Measurements from ENCODE around the gene SKP1. TPM values are rescaled to one million over a fixed set of nuclear protein-coding genes. Genes with fewer than 3 reads are reported as not detected.

Gene SKP1
- total RNA-seq, 3 donors from 2014 or later (not counting 1 experiment from before 2014, with no cell fraction given) = 301 to 338 (median 315) TPM

DNA sequence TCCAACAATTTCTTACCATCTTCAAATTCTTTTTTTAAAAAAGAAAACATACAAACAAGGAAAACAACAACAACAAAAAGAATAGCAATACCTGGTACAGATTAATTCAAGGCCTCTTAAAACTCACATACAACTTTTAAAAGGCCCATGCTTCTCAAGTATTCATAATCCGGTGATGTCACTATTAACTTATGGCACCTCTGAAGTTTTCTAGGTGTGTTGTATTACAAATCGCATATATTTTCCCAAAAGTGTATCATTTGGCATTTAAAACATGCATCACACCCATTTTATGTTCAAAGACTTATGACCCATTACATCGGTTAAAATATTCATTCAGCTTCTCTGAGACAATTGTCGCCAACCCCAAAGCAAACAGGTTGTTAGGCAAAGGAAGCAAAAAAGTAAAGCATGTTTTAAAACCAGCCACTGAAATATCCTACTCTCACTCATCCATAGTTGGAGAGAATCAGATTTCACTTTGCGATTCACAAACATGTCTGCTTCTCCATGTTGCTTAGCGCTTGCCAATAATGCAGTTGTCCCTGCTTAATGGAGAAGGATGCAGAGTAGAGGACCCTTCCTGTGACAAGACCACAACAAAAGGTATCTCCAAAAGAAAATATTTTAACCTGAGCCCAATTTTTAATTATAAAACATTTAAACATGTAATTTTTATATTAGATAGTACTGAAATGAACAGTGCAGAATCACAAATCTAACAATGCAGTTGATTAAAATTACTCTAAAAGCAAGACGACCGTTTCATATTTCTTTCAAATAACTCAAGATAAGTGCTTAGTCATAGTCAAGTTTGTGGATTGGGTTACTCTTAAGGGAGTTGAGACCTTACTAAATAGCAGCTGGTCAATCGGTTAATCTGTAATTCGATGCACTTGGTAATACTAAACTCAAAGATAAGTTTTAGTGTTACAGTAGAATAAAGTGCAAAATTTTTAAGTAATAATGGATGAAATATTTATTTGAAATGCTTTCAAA is 1.6 kb downstream of the SKP1 start:
- Mint-ChIP-seq H3K9me3 (no peaks in the 10 kb centered on the region), H3K27ac (peak overlapping the region; percentile 92 to 97), H3K27me3 (ENCODE audit: low read depth in 2 of 2) (no peaks in the 10 kb centered on the region), H3K36me3 (peaks cover 7% of the 10 kb centered on the region), H3K4me1 (peaks cover 38 to 42% of the 10 kb centered on the region in 2 donors), H3K4me3 (peak overlapping the region; percentile 89)
- no peaks in the 10 kb centered on the region for H3K27me3 ChIP-seq (ENCODE audit: control insufficient read depth, insufficient read depth, low read length)
- H3K27ac ChIP-seq (ENCODE audit: low read length) = peak overlapping the region; percentile 99
- 38% methylated on average over 7 of the region's 10 CpGs for WGBS (ENCODE audit: insufficient coverage)
- ATAC-seq (no peak), DNase-seq (no peak)
- intact Hi-C loops (cut with micrococcal nuclease) = loop anchor here (5.0 kb wide), 1 partner anchor 197 kb away; the partner anchor contains the start of gene UBE2B
- peaks cover 29% of the 10 kb centered on the region for H3K36me3 ChIP-seq (ENCODE audit: control insufficient read depth, insufficient read depth, low read length)
- H3K4me3 ChIP-seq (ENCODE audit: low read length) = peak overlapping the region; percentile 100
- no peaks in the 10 kb centered on the region for H3K9me3 ChIP-seq (ENCODE audit: control insufficient read depth, insufficient read depth, low read length)
- H3K4me1 ChIP-seq (ENCODE audit: control insufficient read depth, insufficient read depth, low read length) = peaks cover 12% of the 10 kb centered on the region
- TF ChIP-seq, protein P1, sequence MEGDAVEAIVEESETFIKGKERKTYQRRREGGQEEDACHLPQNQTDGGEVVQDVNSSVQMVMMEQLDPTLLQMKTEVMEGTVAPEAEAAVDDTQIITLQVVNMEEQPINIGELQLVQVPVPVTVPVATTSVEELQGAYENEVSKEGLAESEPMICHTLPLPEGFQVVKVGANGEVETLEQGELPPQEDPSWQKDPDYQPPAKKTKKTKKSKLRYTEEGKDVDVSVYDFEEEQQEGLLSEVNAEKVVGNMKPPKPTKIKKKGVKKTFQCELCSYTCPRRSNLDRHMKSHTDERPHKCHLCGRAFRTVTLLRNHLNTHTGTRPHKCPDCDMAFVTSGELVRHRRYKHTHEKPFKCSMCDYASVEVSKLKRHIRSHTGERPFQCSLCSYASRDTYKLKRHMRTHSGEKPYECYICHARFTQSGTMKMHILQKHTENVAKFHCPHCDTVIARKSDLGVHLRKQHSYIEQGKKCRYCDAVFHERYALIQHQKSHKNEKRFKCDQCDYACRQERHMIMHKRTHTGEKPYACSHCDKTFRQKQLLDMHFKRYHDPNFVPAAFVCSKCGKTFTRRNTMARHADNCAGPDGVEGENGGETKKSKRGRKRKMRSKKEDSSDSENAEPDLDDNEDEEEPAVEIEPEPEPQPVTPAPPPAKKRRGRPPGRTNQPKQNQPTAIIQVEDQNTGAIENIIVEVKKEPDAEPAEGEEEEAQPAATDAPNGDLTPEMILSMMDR (IDR thresholded peaks at IDR 0.05) = no peak

- H3K4me1 Mint-ChIP-seq = peaks cover 49 to 52% of the 10 kb centered on the region in 2 donors
- ATAC-seq = no peak
- no peak overlapping the region for H3K4me3 Mint-ChIP-seq
- Histone ChIP-seq H3K36me3 (ENCODE audit: control insufficient read depth, insufficient read depth, low read length) (peaks cover 50% of the 10 kb centered on the region), H3K4me1 (ENCODE audit: control insufficient read depth, insufficient read depth, low read length) (peaks cover 4% of the 10 kb centered on the region), H3K4me3 (ENCODE audit: low read length) (no peak overlapping the region), H3K27ac (ENCODE audit: low read length) (no peak overlapping the region), H3K27me3 (ENCODE audit: control insufficient read depth, insufficient read depth, low read length) (no peaks in the 10 kb centered on the region), H3K9me3 (ENCODE audit: control insufficient read depth, insufficient read depth, low read length) (no peaks in the 10 kb centered on the region)
- H3K27me3 Mint-ChIP-seq (ENCODE audit: low read depth in 2 of 2) = no peaks in the 10 kb centered on the region
- DNase-seq = no peak
- 96% methylated on average over 4 of the region's 4 CpGs for WGBS (ENCODE audit: insufficient coverage)
- TF ChIP-seq, protein P1 (IDR thresholded peaks at IDR 0.05) = no peak
- intact Hi-C loops (cut with micrococcal nuclease) = no loop called here
- H3K36me3 Mint-ChIP-seq = peaks cover 7% of the 10 kb centered on the region
- H3K27ac Mint-ChIP-seq = peak overlapping the region; percentile 19 to 32
- no peaks in the 10 kb centered on the region for H3K9me3 Mint-ChIP-seq
Measured at GRCh38 chr5:134171972-134172371, 4.8 kb downstream of the SKP1 start.

GRCh38 chr5:134162592-134162991 is 14.2 kb downstream of the SKP1 start:
- H3K27me3 ChIP-seq (ENCODE audit: control insufficient read depth, insufficient read depth, low read length) = no peaks in the 10 kb centered on the region
- H3K4me3 ChIP-seq (ENCODE audit: low read length) = no peak overlapping the region
- Mint-ChIP-seq H3K27ac (no peak overlapping the region), H3K4me3 (no peak overlapping the region), H3K4me1 (peaks cover 24 to 36% of the 10 kb centered on the region in 2 donors), H3K9me3 (no peaks in the 10 kb centered on the region), H3K27me3 (ENCODE audit: low read depth in 2 of 2) (no peaks in the 10 kb centered on the region), H3K36me3 (peaks cover 31% of the 10 kb centered on the region)
- no peak overlapping the region for H3K27ac ChIP-seq (ENCODE audit: low read length)
- ATAC-seq (no peak), DNase-seq (no peak)
- TF ChIP-seq, protein P1 (IDR thresholded peaks at IDR 0.05) = no peak
- H3K4me1 ChIP-seq (ENCODE audit: control insufficient read depth, insufficient read depth, low read length) = no peaks in the 10 kb centered on the region
- H3K36me3 ChIP-seq (ENCODE audit: control insufficient read depth, insufficient read depth, low read length) = peaks cover 71% of the 10 kb centered on the region
- H3K9me3 ChIP-seq (ENCODE audit: control insufficient read depth, insufficient read depth, low read length) = no peaks in the 10 kb centered on the region
- intact Hi-C loops (cut with micrococcal nuclease) = no loop called here
- 100% methylated on average over 3 of the region's 5 CpGs for WGBS (ENCODE audit: insufficient coverage)

Measured in natural killer cell (primary cell).